HepG2 (cell line): ENCODE measurements around the gene RNPEPL1. TPM values are rescaled to one million over a fixed set of nuclear protein-coding genes. Genes with fewer than 3 reads are reported as not detected.

Experiments used
- ADNP ChIP-seq: sonication (generic); formaldehyde crosslinking; IDR thresholded peaks from 2 replicates; pipeline ENCODE4 v1.4.0; 2020; ENCODE audit warnings: missing genetic modification reagents
- ARNT ChIP-seq: fragments of 450-650 bp; IDR thresholded peaks from 2 replicates; pipeline ENCODE4 v1.6.1; 2017
- BORCS8-MEF2B ChIP-seq: sonication (generic); formaldehyde crosslinking; IDR thresholded peaks from 2 replicates; pipeline ENCODE4 v1.8.0; 2022; ENCODE audit warnings: mild to moderate bottlenecking, missing genetic modification reagents
- GATAD2A ChIP-seq: IDR thresholded peaks from 2 replicates; pipeline ENCODE4 v1.6.1; 2016
- MBD4 ChIP-seq: IDR thresholded peaks from 2 replicates; pipeline ENCODE4 v1.6.1; 2012; ENCODE audit warnings: low read length, inconsistent platforms, borderline replicate concordance
- RELA ChIP-seq: sonication (generic); formaldehyde crosslinking; IDR thresholded peaks from 2 replicates; pipeline ENCODE4 v1.4.0; 2020; ENCODE audit warnings: missing genetic modification reagents
- SKI ChIP-seq: fragments of 450-650 bp; IDR thresholded peaks from one replicate; pipeline ENCODE4 v1.6.1; 2018; ENCODE audit warnings: mild to moderate bottlenecking; ENCODE audit not compliant: partially characterized antibody
- XBP1 ChIP-seq: sonication (generic); formaldehyde crosslinking; IDR thresholded peaks from 2 replicates; pipeline ENCODE4 v1.5.0; 2020; ENCODE audit warnings: missing genetic modification reagents
- ZNF343 ChIP-seq: sonication (generic); formaldehyde crosslinking; IDR thresholded peaks from 2 replicates; pipeline ENCODE4 v1.4.0; 2020; ENCODE audit warnings: mild to moderate bottlenecking, missing genetic modification reagents
- polyA plus RNA-seq, 8 experiments: library from polyadenylated mRNA; depleted of rRNA in 3 of 8; stranded (reverse) in 7 of 8; unstranded in 1 of 8; fragments of >200 nt; fragmentation: Illumina TruSeq in 4 of 8; extraction: Trizol in 4 of 8; gene quantifications; 2 replicates each; pipeline versions ENCODE4 v1.2.1 to v1.2.3, GENCODE V29; 2011 to 2016; ENCODE audit warnings: low read depth in 4 of 8, missing spikeins in 1 of 8, mixed read lengths in 1 of 8; ENCODE audit not compliant: insufficient read depth in 1 of 8
- total RNA-seq, 5 experiments: library from RNA; depleted of rRNA; stranded (reverse); fragments of >200 nt; fragmentation: Illumina TruSeq; extraction: Trizol; gene quantifications; 2 replicates each; pipeline ENCODE4 v1.2.3, GENCODE V29; 2016; ENCODE audit warnings: low read depth in 1 of 5
- TF ChIP-seq, protein P1 (sequence below): sonication (generic); formaldehyde crosslinking; IDR thresholded peaks from 2 replicates; pipeline ENCODE4 v1.5.0; 2020; ENCODE audit warnings: mild to moderate bottlenecking, missing genetic modification reagents, borderline replicate concordance
- TF ChIP-seq, protein P2 (sequence below): sonication (generic); formaldehyde crosslinking; IDR thresholded peaks from 2 replicates; pipeline ENCODE4 v1.9.0; 2022; ENCODE audit warnings: low read depth, missing genetic modification reagents
- TF ChIP-seq, protein P3 (sequence below): sonication (generic); formaldehyde crosslinking; IDR thresholded peaks from 2 replicates; pipeline ENCODE4 v1.4.0; 2020; ENCODE audit warnings: low read depth, missing genetic modification reagents

The RNPEPL1 gene
- total and polyA plus RNA-seq, 2 of the 13 experiments (the other 11 are each of a cell fraction or from before 2014, with no cell fraction given) = 13.0 to 18.0 TPM

DNA sequence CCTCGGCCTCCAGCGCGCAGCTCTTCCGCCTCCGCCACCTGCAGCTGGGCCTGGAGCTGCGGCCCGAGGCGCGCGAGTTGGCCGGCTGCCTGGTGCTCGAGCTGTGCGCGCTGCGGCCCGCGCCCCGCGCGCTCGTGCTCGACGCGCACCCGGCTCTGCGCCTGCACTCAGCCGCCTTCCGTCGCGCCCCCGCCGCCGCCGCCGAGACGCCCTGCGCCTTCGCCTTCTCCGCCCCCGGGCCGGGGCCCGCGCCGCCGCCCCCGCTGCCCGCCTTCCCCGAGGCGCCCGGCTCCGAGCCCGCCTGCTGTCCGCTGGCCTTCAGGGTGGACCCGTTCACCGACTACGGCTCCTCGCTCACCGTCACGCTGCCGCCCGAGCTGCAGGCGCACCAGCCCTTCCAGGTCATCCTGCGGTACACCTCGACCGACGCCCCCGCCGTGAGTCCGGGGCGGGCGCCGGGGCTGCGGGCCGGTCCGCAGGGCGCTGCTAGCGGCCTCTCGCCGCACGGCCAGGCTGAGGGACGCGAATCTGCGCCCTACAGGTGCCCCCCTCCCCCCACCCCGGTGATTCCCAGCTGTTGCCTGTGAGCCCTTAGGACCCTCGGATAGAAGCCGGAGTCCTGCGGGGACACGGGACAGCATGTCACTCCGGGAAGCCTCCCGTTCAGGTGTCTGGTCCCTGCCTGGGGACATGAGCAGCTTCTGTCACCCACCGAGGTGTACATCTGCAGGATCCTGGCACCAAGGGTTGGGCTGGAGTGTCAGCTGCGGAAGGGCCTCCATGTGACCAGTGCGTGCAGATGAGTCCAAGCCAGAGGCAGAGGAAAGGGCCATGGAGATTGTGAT, 616 bp downstream of the RNPEPL1 start (continued):
- TF ChIP-seq, protein P1, sequence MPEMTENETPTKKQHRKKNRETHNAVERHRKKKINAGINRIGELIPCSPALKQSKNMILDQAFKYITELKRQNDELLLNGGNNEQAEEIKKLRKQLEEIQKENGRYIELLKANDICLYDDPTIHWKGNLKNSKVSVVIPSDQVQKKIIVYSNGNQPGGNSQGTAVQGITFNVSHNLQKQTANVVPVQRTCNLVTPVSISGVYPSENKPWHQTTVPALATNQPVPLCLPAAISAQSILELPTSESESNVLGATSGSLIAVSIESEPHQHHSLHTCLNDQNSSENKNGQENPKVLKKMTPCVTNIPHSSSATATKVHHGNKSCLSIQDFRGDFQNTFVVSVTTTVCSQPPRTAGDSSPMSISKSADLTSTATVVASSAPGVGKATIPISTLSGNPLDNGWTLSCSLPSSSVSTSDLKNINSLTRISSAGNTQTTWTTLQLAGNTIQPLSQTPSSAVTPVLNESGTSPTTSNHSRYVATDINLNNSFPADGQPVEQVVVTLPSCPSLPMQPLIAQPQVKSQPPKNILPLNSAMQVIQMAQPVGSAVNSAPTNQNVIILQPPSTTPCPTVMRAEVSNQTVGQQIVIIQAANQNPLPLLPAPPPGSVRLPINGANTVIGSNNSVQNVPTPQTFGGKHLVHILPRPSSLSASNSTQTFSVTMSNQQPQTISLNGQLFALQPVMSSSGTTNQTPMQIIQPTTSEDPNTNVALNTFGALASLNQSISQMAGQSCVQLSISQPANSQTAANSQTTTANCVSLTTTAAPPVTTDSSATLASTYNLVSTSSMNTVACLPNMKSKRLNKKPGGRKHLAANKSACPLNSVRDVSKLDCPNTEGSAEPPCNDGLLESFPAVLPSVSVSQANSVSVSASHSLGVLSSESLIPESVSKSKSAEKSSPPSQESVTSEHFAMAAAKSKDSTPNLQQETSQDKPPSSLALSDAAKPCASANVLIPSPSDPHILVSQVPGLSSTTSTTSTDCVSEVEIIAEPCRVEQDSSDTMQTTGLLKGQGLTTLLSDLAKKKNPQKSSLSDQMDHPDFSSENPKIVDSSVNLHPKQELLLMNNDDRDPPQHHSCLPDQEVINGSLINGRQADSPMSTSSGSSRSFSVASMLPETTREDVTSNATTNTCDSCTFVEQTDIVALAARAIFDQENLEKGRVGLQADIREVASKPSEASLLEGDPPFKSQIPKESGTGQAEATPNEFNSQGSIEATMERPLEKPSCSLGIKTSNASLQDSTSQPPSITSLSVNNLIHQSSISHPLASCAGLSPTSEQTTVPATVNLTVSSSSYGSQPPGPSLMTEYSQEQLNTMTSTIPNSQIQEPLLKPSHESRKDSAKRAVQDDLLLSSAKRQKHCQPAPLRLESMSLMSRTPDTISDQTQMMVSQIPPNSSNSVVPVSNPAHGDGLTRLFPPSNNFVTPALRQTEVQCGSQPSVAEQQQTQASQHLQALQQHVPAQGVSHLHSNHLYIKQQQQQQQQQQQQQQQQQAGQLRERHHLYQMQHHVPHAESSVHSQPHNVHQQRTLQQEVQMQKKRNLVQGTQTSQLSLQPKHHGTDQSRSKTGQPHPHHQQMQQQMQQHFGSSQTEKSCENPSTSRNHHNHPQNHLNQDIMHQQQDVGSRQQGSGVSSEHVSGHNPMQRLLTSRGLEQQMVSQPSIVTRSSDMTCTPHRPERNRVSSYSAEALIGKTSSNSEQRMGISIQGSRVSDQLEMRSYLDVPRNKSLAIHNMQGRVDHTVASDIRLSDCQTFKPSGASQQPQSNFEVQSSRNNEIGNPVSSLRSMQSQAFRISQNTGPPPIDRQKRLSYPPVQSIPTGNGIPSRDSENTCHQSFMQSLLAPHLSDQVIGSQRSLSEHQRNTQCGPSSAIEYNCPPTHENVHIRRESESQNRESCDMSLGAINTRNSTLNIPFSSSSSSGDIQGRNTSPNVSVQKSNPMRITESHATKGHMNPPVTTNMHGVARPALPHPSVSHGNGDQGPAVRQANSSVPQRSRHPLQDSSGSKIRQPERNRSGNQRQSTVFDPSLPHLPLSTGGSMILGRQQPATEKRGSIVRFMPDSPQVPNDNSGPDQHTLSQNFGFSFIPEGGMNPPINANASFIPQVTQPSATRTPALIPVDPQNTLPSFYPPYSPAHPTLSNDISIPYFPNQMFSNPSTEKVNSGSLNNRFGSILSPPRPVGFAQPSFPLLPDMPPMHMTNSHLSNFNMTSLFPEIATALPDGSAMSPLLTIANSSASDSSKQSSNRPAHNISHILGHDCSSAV (CRISPR knock-in tag) = no peak
- no peak for TF ChIP-seq XBP1 (CRISPR knock-in tag)
- no peak for TF ChIP-seq RELA
- peak; percentile 18 for TF ChIP-seq SKI
- TF ChIP-seq, protein P2, sequence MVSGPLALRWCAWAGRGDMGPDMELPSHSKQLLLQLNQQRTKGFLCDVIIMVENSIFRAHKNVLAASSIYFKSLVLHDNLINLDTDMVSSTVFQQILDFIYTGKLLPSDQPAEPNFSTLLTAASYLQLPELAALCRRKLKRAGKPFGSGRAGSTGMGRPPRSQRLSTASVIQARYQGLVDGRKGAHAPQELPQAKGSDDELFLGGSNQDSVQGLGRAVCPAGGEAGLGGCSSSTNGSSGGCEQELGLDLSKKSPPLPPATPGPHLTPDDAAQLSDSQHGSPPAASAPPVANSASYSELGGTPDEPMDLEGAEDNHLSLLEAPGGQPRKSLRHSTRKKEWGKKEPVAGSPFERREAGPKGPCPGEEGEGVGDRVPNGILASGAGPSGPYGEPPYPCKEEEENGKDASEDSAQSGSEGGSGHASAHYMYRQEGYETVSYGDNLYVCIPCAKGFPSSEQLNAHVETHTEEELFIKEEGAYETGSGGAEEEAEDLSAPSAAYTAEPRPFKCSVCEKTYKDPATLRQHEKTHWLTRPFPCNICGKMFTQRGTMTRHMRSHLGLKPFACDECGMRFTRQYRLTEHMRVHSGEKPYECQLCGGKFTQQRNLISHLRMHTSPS (CRISPR knock-in tag) = no peak
- no peak for TF ChIP-seq BORCS8-MEF2B (CRISPR knock-in tag)
- no peak for TF ChIP-seq GATAD2A (CRISPR knock-in tag)
- TF ChIP-seq MBD4 = no peak
- TF ChIP-seq ARNT = no peak
- no peak for TF ChIP-seq ADNP (CRISPR knock-in tag)
- TF ChIP-seq ZNF343 (CRISPR knock-in tag) = no peak
- TF ChIP-seq, protein P3, sequence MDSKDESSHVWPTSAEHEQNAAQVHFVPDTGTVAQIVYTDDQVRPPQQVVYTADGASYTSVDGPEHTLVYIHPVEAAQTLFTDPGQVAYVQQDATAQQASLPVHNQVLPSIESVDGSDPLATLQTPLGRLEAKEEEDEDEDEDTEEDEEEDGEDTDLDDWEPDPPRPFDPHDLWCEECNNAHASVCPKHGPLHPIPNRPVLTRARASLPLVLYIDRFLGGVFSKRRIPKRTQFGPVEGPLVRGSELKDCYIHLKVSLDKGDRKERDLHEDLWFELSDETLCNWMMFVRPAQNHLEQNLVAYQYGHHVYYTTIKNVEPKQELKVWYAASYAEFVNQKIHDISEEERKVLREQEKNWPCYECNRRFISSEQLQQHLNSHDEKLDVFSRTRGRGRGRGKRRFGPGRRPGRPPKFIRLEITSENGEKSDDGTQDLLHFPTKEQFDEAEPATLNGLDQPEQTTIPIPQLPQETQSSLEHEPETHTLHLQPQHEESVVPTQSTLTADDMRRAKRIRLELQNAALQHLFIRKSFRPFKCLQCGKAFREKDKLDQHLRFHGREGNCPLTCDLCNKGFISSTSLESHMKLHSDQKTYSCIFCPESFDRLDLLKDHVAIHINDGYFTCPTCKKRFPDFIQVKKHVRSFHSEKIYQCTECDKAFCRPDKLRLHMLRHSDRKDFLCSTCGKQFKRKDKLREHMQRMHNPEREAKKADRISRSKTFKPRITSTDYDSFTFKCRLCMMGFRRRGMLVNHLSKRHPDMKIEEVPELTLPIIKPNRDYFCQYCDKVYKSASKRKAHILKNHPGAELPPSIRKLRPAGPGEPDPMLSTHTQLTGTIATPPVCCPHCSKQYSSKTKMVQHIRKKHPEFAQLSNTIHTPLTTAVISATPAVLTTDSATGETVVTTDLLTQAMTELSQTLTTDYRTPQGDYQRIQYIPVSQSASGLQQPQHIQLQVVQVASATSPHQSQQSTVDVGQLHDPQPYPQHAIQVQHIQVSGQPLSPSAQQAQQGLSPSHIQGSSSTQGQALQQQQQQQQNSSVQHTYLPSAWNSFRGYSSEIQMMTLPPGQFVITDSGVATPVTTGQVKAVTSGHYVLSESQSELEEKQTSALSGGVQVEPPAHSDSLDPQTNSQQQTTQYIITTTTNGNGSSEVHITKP (CRISPR knock-in tag) = no peak
